ENCODE results near the gene ANKLE2.

DNA sequence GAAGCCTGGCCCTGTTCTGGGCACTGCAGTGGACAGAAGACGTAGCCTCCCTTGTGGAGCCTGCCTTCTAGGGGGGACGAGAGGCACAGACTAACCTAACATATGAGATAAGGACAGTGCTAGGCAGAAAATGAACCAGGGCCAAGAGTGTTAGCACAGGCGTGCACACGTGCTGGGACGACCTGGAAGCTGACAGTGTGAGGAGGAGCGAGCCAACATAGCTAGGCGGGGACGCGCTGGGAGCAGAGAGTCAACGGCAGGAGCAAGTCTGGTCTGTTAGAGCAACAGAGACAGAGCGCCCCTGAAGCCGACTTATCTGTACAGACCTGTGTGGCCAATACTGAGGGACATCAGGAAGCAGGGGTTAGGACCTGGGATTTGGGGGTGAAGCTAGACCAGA, 66.2 kb downstream of the ANKLE2 start:
- TF ChIP-seq, protein P1, sequence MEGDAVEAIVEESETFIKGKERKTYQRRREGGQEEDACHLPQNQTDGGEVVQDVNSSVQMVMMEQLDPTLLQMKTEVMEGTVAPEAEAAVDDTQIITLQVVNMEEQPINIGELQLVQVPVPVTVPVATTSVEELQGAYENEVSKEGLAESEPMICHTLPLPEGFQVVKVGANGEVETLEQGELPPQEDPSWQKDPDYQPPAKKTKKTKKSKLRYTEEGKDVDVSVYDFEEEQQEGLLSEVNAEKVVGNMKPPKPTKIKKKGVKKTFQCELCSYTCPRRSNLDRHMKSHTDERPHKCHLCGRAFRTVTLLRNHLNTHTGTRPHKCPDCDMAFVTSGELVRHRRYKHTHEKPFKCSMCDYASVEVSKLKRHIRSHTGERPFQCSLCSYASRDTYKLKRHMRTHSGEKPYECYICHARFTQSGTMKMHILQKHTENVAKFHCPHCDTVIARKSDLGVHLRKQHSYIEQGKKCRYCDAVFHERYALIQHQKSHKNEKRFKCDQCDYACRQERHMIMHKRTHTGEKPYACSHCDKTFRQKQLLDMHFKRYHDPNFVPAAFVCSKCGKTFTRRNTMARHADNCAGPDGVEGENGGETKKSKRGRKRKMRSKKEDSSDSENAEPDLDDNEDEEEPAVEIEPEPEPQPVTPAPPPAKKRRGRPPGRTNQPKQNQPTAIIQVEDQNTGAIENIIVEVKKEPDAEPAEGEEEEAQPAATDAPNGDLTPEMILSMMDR (IDR thresholded peaks at IDR 0.05) = no peak
- no peak for TF ChIP-seq POLR2A (IDR thresholded peaks at IDR 0.05)

All from lower leg skin (tissue), 3 donors.